ENCODE data around the gene CA10.

CA10 gene

DNA sequence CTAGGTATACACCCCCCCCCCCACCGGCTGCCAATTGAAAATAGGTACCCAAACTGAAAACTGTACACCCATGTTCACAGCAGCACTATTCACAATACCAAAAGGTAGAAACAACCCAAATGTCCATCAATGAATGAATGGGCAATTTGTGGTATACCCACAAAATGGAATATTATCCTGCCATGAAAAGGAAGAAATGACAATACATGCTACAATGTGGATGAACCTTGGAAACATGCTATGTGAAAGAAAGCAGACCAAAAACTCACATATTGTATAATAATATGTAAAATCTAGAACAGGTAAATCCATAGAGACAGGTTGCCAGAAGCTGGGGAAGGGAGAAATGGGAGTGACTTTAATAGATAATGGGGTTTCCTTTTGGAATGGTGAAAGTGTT is 480.6 kb downstream of the CA10 start:
- DNase-seq (ENCODE audit: low read depth): no peak

DNA sequence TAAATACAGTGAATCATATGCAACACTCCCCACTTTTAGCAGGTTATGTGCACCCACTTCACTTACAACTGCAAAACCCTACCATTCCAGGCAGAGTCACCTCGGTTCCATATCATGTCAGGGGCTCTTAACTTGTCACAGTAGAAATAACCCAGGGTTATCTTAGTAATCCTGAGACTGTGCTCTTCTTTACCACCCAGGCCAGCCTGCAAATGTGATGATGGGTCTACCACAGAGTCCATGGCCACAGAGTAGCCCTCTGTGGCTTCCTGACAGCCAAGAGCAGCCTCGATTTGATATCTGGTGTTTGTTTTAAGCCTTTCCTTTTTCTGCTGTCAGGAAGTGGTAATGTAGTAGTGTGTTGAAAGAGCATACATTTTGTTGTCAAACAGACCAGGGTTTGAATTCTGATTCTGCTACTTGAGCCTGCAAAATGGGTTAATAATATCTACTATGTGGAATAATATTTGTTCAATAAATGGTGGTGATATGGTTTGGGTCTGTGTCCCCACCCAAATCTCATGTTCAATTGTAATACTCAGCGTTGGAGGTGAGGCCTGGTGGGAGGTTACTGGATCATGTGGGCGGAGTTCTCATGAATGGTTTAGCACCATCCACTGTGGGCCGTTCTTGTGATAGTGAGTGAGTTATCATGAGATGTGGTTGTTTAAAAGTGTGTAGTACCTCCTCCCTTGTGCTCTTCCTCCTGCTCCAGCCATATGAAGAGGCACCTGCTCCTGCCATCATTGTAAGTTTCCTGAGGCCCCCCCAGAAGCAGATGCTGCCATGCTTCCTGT is 481.6 kb downstream of the CA10 start:
- no peak for DNase-seq (ENCODE audit: low read depth)

DNA sequence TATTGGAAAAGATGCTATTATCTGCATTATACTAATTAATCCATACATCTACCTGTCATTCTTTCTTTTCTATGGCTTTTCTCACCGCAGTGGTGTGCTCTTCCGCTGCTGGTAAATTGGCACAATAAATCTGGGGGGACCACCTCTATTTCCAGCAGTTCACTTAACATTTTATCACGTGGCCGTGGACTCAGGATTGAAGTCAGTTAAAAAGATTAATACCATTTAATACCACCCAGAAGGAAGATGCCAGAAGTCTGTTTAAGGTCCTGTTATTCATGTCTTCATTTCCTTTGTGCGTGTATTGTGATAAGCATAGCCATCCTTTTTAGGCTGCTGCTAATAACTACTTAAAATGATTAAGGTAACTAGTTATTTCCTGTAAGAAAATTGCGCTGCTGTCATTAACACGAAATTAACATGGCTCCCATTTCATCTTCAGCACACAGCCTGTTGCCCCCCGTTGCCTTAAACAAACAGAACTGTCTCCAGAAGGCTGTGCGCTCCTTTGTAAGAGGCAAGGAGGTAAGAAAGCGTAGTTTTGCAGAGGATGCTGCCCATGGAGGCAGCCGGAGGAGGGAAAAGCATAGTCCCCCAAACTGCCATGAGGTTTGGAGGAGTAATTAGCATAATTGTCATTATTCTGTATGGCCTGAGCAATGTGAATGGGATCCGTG is 483.8 kb downstream of the CA10 start:
- no peak for DNase-seq (ENCODE audit: low read depth)

DNA sequence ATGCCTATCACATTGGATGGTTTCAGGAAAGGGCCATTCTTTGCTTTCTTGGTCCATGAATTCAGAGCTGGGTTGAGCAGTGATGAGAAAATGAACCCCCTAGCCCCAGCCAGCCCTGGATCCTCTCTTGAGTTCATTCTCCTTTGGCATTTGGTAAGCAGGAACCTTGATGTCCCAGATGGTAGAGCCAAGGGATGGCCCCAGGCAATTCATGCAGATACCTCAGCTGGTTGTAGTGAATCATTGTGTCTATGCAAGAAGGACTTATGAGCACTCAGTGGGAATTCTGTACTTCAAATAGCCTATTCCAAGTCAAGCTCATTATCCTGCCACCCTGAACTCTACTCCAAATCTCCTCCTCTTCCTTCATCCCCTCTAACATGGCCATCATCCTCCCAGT is 485.4 kb downstream of the CA10 start:
- no peak for DNase-seq (ENCODE audit: low read depth)

DNA sequence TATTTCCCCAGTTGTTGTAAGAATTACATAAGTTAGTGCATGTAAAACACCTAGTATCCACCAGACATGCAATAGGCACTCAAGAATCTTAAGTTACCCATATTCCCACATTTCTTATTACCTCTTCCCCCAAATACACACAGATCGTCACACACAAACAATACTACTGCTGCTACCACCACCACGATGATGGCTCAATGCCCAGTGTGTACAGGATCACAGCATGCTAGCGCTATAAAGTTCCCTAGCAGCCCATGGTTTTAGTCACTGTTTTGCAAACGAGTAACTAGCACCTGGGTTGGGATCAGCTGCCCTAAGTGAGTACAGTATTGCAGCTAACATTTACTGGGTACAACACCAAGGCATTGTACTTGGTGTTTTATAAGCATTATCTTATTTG is 486.4 kb downstream of the CA10 start:
- no peak for DNase-seq (ENCODE audit: low read depth)

DNA sequence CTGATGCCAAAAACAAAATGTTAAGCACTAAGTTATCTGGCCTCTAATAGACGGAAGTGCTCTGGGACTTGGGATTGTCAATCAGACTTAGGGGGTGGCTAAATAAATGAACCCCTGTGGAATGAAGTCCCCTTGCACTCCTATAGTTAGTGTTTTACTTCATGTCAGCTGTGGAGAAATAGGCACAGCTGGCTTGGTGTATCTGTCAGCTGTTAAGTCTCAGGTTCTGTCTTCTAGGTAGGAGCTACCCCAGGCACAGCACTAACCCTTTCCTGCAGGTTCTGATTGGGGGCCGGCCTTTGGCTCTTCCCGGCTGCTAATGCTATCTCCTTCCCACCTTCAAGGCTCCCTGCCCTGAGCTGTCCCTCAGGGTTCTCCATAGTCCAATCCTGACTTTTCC is 487.6 kb downstream of the CA10 start:
- no peak for DNase-seq (ENCODE audit: low read depth)

DNA sequence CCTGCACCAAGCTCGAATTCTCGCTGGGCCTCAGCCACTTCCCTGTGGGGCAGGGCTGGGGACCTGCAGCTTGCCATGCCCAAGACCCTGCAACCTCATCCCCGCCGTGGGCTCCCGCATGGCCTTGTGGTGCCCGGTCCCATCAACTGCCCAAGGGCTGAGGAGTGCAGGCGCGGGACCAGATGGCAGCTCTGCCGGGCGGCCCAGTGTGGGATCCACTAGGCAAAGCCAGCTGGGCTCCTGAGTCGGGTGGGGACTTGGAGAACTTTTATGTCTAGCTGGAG is 489.6 kb downstream of the CA10 start:
- DNase-seq (ENCODE audit: low read depth): no peak

DNA sequence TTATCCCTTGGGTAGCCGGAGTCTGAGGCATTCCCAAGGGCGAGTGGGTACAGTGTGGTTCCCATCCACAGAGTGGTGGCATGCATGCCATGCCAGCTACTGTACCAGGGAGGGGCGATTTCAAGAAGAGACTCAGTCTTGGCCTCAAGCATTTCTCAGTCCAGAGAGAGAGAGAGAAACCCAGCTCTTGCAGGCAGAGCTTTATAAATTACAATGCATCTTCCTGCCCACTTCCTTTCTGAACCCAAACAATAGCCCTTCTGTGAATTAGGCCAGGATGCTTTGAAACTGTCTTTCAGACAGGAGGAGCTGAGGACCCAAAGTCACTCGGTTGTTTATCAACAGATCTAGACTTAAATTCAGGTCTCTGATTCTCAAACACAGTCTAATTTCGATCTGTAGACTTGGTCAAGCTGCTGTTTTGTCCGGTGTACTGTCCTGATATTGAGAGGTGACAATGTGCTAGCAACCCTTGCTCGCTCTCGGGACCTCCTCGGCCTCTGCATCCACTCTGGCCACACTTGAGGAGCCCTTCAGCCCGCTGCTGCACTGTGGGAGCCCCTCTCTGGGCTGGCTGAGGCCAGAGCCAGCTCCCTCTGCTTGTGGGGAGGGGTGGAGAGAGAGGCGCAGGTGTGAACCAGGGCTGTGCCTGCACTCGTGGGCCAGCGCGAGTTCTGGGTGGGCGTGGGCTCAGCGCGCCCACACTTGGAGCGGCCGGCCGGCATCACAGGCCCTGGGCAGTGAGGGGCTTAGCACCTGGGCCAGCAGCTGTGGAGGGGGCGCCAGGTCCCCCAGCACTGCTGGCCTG is 490.2 kb downstream of the CA10 start:
- no peak for DNase-seq (ENCODE audit: low read depth)

DNA sequence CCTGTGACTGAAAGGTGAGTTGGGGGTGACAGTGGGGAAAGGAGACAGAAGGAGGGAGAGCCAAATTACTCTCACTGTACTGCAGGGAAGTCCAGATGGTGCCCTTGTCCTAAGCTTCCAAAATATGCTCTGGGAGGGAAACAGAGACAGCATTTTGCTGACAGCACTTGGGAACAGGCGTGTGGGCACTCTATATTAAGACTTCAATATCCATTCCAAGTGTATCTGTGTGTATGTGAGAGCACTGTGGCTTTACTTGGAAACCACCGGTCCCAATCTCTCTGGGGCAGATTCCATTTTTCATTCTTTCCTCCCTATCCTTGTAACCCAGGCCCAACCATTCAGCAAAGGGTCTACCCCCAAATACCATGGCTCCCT is 490.8 kb downstream of the CA10 start:
- DNase-seq (ENCODE audit: low read depth): no peak

DNA sequence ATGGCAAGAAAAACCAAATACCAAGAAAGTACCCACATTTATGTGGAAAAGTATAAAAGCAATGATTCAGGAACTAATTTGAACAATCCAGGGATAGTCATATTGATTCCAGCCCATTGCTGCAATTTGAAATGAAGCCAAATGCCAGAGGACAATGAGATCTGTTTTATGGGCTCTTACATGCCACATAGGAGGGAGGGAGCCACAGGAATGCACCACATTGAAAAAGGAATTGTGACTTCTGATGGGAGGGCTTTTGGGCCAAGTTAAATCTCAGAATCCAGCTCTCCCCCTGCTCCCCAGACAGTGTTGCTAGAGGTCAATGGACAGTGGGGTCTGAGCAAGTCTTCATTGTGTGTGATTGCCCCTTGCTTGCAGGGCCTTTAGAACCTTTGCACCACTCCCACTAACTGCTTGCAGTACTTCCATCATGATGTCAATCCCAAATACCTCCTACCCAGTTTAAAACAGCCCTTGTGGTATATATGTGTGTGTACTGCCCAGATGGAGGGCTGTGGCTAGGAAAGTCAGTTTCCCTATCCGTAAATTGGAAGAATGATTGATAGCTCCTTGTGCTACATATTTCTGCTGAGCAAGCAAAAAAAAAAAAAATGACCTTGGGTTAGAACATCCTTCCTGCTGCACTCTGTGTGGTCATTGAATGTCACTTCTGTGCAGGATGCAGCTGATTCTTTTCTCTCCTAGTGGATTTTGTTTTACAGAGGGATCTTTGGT is 491.4 kb downstream of the CA10 start:
- no peak for DNase-seq (ENCODE audit: low read depth)

DNA sequence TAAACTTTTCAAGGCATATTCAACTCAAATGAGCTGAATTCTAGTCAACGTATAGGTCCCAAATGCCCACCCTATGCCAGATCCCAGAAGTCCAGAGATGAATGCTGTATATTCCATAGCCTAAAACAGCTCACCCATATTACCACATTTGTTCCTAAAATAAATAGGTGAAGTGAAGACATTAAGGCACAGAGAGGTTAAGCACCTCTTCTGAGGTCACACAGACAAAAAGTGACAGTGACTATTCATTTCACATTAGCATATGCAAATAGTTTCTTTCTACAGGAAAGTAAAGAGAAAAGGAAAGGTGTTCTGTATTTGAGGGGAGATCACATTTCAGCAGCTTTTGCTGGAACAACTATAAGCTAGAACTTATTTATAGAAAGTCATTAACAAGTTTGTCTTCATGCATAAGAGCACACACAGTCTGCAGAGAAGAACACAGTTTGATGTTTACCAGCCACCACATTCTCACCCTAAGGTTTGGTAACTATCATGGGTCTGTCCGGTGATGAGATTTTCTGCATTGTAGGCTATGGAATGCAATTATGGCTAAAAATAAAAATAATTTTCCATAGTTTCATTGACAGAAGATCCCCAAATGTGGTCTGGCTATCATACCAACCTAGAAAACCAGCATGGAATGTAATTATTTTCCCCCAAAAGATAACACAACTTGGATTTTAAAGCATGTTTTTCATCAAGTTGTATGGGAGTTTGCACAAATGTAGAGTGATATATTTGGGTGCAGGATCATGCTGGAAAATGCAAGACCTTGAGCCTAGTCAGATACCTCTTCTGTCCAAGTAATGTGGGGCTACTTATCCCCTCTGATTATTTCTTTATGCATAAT is 496.1 kb downstream of the CA10 start:
- no peak for DNase-seq (ENCODE audit: low read depth)

DNA sequence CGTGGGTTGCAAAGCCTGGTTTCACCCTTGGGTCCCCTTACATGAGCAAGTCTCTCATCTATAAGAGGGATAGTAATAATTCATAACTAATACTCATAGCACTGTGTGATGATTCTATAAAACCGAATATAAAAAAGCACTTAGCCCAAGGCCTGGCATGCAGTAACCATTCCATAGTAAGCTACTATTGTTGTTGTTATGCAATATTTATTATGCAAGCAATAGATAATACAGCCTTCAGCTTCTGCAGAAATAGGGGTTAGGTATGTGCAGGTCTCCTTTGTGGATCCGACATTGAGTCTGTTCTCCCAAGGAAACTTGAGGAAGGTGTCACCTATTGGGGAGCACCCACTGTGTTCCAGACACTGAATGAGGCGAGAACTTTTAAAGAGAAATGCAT is 497.1 kb downstream of the CA10 start:
- no peak for DNase-seq (ENCODE audit: low read depth)

DNA sequence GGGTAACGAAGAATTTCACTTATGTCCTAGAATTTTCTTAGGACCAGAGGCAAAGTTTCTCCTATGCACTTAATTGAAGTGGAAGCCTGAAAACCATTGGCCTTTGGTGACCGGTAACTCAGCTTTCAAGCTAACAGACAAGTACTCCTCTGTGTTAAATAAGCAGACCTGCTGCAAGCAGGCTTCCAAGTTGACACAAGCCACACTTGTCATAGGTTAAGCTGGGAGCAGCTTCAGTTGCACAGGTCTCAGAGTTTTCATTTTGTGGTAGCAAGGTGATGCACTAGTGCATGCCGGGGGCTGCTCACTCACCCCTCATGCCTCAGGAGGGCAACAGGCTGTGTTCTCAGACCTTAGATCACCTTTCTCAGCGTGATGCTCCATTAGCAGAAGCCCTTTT is 498.2 kb downstream of the CA10 start:
- no peak for DNase-seq (ENCODE audit: low read depth)

DNA sequence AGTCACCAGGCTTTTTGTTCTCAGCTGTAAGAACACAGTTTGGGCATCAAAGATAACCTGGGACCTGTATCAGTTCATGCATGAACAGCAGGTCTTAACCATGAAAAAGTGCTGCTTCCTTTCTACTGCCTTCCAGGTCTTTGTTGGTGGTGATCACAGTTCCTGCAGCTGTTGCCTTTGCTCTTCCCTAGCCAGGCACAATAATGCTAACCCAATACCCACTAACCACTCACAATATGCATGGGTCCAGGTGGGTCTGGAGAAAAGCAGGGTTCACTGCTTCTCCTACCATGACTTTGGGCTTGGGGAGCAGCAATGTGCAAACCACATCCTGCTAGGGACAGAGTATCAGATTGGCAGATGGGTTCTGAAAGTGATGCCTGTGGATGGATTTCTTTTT is 501.3 kb downstream of the CA10 start:
- no peak for DNase-seq (ENCODE audit: low read depth)

DNA sequence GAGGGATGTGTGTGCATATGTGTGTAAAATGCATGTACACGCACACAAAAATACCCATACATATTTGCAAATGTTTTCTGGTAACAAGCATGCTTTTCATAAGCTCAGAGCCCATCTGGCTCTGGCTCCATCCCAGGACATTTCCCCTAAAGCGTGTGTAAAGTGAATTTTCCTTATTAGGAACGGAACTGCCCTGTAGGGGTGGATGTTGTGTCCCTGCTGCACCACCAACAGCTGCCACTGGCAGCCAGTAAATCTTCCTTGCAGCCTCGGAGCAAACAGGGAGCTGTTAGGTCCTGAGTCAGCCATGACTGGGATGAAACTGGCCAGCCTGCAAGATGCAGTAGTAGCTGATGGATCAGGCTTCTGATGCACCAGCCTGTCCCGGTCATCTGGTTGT is 504.6 kb downstream of the CA10 start:
- no peak for DNase-seq (ENCODE audit: low read depth)

DNA sequence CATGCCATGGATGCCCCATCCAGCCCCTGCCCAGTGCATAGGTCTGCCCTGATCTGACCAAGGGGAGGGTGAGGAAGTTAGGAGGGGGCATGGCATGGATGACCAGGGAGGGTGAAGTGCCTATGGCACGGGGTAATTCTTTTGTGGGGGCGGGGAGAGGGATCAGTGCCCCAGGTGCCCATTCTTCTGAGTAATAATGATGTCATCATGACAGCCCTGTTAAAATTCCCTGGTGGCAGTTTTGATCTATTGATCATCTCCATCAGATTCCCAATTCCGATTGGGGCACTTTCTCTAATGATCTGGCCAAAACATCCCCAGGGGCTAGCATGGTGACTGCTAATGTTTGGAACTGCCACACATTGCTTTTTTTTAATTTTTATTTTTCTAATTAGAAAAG is 506.0 kb downstream of the CA10 start:
- DNase-seq (ENCODE audit: low read depth): no peak

DNA sequence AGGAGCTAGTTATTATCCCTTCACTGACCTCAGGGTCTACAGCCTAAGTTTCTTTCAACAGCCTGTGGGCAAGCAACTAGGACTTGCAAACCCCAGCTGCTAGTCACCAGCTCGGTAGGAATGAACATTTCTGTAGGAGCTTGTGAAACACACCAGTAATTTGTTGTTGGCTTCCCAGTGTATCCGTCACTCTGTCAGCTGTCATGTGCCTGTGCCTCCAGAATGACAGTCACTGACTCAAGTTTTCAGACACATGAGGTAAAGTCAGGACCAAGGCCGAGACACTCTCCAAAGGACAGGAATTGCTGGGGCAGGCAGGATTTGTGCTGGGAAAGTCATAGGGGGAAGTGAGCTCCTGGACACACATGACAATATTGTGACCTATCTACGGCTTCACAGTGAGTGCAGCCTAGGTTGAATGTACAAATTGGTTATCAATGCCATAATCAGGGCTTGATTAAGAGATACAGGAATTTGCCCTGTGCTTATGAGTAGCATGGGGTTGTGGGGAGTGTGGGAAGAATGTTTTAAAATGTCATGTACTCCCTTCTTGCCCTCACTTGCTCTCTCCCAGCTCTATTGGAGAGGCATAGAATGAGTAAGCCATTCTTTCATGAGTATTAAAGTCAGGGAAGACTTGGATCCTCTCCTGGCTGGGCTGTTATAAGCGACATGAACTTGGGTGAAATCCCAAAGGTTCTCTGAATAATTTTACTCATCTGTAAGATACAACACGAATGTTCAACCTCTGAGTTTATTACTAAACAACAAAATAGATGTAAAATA is 506.8 kb downstream of the CA10 start:
- no peak for DNase-seq (ENCODE audit: low read depth)

DNA sequence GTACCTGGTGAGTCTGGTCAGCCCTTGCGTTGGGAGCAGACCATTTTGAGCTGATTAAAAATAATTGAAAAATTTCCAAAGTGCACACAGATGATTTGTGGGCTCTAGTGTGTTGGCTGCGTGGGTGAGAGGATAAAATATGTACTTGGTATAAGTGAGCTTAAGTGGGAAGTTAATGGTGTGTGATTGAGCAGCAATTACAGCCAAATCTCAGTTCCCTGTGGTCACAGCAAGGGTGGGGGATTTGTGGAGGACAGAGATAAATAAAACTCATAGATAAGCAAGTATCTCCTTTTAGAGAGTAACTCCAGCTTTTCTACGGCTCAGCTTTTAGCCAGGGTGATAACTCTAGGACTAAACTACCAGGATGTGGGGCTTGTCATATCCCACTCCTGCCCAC is 507.7 kb downstream of the CA10 start:
- DNase-seq (ENCODE audit: low read depth): no peak

DNA sequence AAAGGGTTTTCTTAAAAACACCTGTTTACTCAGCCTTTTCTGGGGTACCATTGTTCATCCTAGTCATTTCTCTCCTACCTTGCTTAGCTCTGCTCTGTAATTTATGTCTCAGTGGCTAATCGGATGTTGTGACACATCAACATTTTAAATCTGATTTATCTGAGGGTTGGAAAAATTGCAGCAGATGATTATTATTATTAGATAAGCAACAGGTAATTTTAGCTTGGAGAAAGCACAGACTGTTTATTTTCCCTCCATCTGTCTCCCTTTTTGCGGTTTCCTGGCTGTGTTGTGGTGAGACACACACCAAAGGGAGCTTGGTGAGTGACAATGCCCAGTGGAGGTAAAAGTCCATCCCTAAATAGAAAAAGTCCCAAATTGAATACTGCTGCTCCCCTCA is 508.3 kb downstream of the CA10 start:
- no peak for DNase-seq (ENCODE audit: low read depth)

DNA sequence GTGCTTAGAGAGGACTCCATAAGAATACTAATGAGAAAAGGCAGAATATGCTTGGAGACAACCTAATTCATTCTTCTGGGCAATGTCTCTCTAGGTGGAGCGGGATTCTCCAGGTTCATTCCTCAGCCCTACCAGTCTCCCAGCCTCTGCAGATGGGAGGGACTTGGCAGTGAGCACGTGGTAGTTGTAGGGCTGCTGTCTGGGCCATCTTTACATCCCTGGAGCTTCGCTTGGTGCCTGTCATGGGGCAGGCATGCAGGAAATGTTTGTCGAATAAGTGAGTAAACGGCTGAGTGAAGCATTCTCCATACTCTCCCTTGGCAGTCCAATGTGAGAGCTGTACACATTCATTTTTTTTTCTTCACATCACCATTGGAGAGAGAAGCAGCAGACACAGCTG is 510.7 kb downstream of the CA10 start:
- DNase-seq (ENCODE audit: low read depth): no peak

DNA sequence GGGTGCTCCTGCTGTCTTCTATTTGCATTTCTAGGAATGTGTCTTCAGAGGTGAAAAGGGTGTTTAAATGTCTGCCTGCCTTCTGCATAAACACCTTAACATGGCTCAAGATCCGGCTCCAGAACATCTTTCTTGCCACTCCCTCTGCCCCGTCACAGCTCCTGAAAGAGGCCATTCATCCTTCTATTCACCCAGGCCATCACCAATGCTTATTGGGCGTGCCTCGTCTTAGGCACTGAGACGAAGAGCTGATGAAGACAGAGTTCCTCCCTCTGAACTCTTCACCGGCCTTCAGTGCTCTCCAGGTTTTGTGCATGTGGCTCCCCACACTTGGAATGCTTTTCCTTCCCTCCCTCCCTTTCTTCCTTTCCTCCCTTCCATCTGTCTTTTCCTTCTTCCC is 511.4 kb downstream of the CA10 start:
- no peak for DNase-seq (ENCODE audit: low read depth)

Measured in HS-5 (cell line).